Right lobe of liver (tissue), 4 donors: ENCODE measurements around the gene EIF2B4.

Source experiments
- POLR2A ChIP-seq: fragments of 450-650 bp; IDR thresholded peaks from one replicate; pipeline ENCODE4 v1.6.1; 2017; ENCODE audit warnings: antibody characterized with exemption, mild to moderate bottlenecking
- TF ChIP-seq, protein P1 (sequence below), 4 donors: fragments of 200-600 bp in 3 of 4; fragments of 450-650 bp in 1 of 4; IDR thresholded peaks; one replicate each; pipeline versions ENCODE4 v1.5.1 to v1.8.0; 2016 to 2022; ENCODE audit warnings: antibody characterized with exemption in 4 of 4, mild to moderate bottlenecking in 2 of 4
- donor health status: DM: no; HTN: no; CAD: no.
- donor health status: DM: no; HTN: no; CAD: no.
- donor health status: DM: no; HTN: yes; CAD: no.

DNA sequence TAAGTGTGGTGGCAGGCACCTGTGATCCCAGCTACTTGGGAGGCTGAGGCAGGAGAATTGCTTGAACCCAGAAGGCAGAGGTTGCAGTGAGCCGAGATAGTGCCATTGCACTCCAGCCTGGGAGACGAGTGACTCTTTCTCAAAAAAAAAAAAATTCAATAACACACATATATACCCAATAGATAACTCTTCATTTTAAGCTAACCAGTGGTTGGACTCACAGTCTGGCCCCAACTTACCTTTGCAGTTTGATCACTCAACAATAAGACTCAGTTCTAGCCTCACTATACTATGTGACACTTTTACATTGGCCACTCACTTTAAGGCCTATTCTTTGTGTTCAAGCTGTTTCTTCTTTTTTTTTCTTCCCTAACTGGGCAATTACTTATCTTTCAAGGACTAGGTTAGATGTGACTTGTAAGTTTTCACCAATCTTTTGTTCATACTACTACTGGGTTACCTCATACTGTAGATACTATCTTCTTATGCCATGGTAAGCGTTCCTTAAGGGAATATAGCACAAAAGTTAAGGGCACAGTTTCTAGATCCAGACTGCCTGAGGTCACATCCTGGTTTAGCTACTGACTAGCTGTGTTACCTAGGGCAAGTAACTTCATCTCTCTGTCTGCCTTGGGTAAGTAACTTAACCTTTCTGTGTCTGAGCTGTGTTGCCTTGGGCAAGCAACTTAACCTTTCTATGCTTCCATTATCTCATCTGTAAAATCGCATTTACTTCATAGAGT, 7.3 kb downstream of the EIF2B4 start:
- TF ChIP-seq, protein P1, sequence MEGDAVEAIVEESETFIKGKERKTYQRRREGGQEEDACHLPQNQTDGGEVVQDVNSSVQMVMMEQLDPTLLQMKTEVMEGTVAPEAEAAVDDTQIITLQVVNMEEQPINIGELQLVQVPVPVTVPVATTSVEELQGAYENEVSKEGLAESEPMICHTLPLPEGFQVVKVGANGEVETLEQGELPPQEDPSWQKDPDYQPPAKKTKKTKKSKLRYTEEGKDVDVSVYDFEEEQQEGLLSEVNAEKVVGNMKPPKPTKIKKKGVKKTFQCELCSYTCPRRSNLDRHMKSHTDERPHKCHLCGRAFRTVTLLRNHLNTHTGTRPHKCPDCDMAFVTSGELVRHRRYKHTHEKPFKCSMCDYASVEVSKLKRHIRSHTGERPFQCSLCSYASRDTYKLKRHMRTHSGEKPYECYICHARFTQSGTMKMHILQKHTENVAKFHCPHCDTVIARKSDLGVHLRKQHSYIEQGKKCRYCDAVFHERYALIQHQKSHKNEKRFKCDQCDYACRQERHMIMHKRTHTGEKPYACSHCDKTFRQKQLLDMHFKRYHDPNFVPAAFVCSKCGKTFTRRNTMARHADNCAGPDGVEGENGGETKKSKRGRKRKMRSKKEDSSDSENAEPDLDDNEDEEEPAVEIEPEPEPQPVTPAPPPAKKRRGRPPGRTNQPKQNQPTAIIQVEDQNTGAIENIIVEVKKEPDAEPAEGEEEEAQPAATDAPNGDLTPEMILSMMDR (IDR thresholded peaks at IDR 0.05) = no peak
- TF ChIP-seq POLR2A = no peak
